HG02678 (cell line): ENCODE measurements around the gene SS18L1.
A peak's percentile ranks its signal among the peaks of the same experiment; 100 is the strongest.

Experiments
- ATAC-seq: cut with Tn5 transposase; IDR thresholded peaks from one replicate; pipeline ENCODE4 v1.9.1; 2021; ENCODE audit warnings: mild to moderate bottlenecking, moderate library complexity; ENCODE audit not compliant: unreplicated experiment

SS18L1 gene

GRCh38 chr20:62151835-62152364 lies 8.3 kb downstream of the SS18L1 start:
- no peak for ATAC-seq

- ATAC-seq, result no peak
Observed at GRCh38 chr20:62155428-62156253, 12.1 kb downstream of the SS18L1 start.

GRCh38 chr20:62156254-62156556 lies 12.6 kb downstream of the SS18L1 start:
- no peak for ATAC-seq

GRCh38 chr20:62156592-62157386 lies 13.2 kb downstream of the SS18L1 start:
- no peak for ATAC-seq

- ATAC-seq, result no peak
Observed at GRCh38 chr20:62157387-62158087, 14.0 kb downstream of the SS18L1 start.

- ATAC-seq, result no peak
Observed at GRCh38 chr20:62158088-62158400, 14.5 kb downstream of the SS18L1 start.

GRCh38 chr20:62158541-62158940 lies 15.0 kb downstream of the SS18L1 start:
- no peak for ATAC-seq

- ATAC-seq, result no peak
Observed at GRCh38 chr20:62159052-62159451, 15.5 kb downstream of the SS18L1 start.

GRCh38 chr20:62159839-62160238 lies 16.3 kb downstream of the SS18L1 start:
- peak; percentile 42 for ATAC-seq

- ATAC-seq, result no peak
Observed at GRCh38 chr20:62160253-62160652, 16.7 kb downstream of the SS18L1 start.

GRCh38 chr20:62160876-62161275 lies 17.3 kb downstream of the SS18L1 start:
- ATAC-seq, result no peak

GRCh38 chr20:62161347-62161746 lies 17.8 kb downstream of the SS18L1 start:
- ATAC-seq, result no peak

- no peak for ATAC-seq
Observed at GRCh38 chr20:62162765-62163484, 19.4 kb downstream of the SS18L1 start.

- no peak for ATAC-seq
Observed at GRCh38 chr20:62163485-62163865, 19.9 kb downstream of the SS18L1 start.

- ATAC-seq, result no peak
Observed at GRCh38 chr20:62163986-62164762, 20.6 kb downstream of the SS18L1 start.

GRCh38 chr20:62164879-62165761 lies 21.6 kb downstream of the SS18L1 start:
- no peak for ATAC-seq

GRCh38 chr20:62165762-62166399 lies 22.3 kb downstream of the SS18L1 start:
- no peak for ATAC-seq

- ATAC-seq, result no peak
Observed at GRCh38 chr20:62167474-62167873, 23.9 kb downstream of the SS18L1 start.

GRCh38 chr20:62168061-62168460 lies 24.5 kb downstream of the SS18L1 start:
- no peak for ATAC-seq
